Prostate gland (tissue), 2 donors: ENCODE data around the gene DLEC1. TPM values are rescaled to one million over a fixed set of nuclear protein-coding genes. Genes with fewer than 3 reads are reported as not detected.

Experiments used
- DNase-seq: peaks from one replicate; pipeline ENCODE4 v3.0.0-alpha.2; 2019; ENCODE audit warnings: low spot score
- H3K27ac ChIP-seq, 2 donors: fragments of 200-600 bp; sonication (generic); 2 replicates each; pipeline ENCODE4 v1.5.1; 2017 to 2019
- H3K27me3 ChIP-seq: fragments of 200-600 bp; sonication (generic); replicated peaks from 2 replicates; pipeline ENCODE4 v1.5.1; 2019; ENCODE audit not compliant: insufficient read depth
- H3K36me3 ChIP-seq, 2 donors: fragments of 200-600 bp; sonication (generic); 1 replicate in 1 of 2; 2 replicates in 1 of 2; pipeline versions ENCODE4 v1.5.1 to v1.8.1; 2017 to 2019
- H3K4me1 ChIP-seq: fragments of 200-600 bp; sonication (generic); replicated peaks from 2 replicates; pipeline ENCODE4 v1.5.1; 2019
- H3K4me3 ChIP-seq, 2 donors: fragments of 200-600 bp; sonication (generic); 2 replicates each; pipeline ENCODE4 v1.5.1; 2017 to 2019
- H3K9me3 ChIP-seq: fragments of 200-600 bp; sonication (generic); 2 replicates; pipeline ENCODE4 v1.5.1; 2017
- POLR2A ChIP-seq: fragments of 450-650 bp; IDR thresholded peaks from one replicate; pipeline ENCODE4 v1.6.1; 2016; ENCODE audit warnings: antibody characterized with exemption, mild to moderate bottlenecking
- POLR2AphosphoS5 ChIP-seq: sonication (generic); formaldehyde crosslinking; IDR thresholded peaks from one replicate; pipeline ENCODE4 v1.6.1; 2017; ENCODE audit warnings: antibody characterized with exemption
- WGBS: methylation state at CpG from one replicate; pipeline ENCODE4 v1.1.5; 2018; 5-methylcytosine and 5-hydroxymethylcytosine counted together
- intact Hi-C: fragments of 100-400 bp; cut with DNase I; formaldehyde crosslinking; loops from one replicate; pipeline ENCODE4 v1.14.2; 2022
- total RNA-seq, 2 donors: library from RNA; depleted of rRNA; stranded (reverse); fragments of >200 nt; gene quantifications; one replicate each; pipeline ENCODE4 v1.1.0, GENCODE V29; 2016
- TF ChIP-seq, protein P1 (sequence below), 4 experiments: fragments of 200-600 bp in 2 of 4; fragments of 450-650 bp in 2 of 4; sonication (generic) in 2 of 4; IDR thresholded peaks; 1 replicate in 3 of 4; 2 replicates in 1 of 4; pipeline ENCODE4 v1.5.1; 2016 to 2019; ENCODE audit warnings: antibody characterized with exemption in 4 of 4, mild to moderate bottlenecking in 2 of 4, moderate library complexity in 2 of 4

DLEC1 gene
- total RNA-seq, 2 donors from 2014 or later: 0.32 to 13.1 TPM

GRCh38 chr3:38108649-38109579 lies 69.9 kb downstream of the DLEC1 start:
- Histone ChIP-seq H3K27me3 (no peaks in the 10 kb centered on the region), H3K27ac (no peak overlapping the region), H3K9me3 (no peaks in the 10 kb centered on the region), H3K4me1 (no peaks in the 10 kb centered on the region), H3K4me3 (no peak overlapping the region), H3K36me3 (no peaks in the 10 kb centered on the region)
- TF ChIP-seq, protein P1, sequence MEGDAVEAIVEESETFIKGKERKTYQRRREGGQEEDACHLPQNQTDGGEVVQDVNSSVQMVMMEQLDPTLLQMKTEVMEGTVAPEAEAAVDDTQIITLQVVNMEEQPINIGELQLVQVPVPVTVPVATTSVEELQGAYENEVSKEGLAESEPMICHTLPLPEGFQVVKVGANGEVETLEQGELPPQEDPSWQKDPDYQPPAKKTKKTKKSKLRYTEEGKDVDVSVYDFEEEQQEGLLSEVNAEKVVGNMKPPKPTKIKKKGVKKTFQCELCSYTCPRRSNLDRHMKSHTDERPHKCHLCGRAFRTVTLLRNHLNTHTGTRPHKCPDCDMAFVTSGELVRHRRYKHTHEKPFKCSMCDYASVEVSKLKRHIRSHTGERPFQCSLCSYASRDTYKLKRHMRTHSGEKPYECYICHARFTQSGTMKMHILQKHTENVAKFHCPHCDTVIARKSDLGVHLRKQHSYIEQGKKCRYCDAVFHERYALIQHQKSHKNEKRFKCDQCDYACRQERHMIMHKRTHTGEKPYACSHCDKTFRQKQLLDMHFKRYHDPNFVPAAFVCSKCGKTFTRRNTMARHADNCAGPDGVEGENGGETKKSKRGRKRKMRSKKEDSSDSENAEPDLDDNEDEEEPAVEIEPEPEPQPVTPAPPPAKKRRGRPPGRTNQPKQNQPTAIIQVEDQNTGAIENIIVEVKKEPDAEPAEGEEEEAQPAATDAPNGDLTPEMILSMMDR (IDR thresholded peaks at IDR 0.05): no peak
- 87% methylated on average over 9 of the region's 11 CpGs for WGBS
- DNase-seq: no peak
- intact Hi-C loops: no loop called here

GRCh38 chr3:38109580-38110313 lies 70.7 kb downstream of the DLEC1 start:
- DNase-seq: no peak
- Histone ChIP-seq H3K27ac (no peak overlapping the region), H3K36me3 (no peaks in the 10 kb centered on the region), H3K27me3 (no peaks in the 10 kb centered on the region), H3K4me3 (no peak overlapping the region), H3K9me3 (no peaks in the 10 kb centered on the region), H3K4me1 (no peaks in the 10 kb centered on the region)
- TF ChIP-seq POLR2AphosphoS5 (no peak), POLR2A (no peak)
- TF ChIP-seq, protein P1 (IDR thresholded peaks at IDR 0.05): no peak
- WGBS: 96% methylated on average over 17 of the region's 17 CpGs
- intact Hi-C loops: no loop called here

DNA sequence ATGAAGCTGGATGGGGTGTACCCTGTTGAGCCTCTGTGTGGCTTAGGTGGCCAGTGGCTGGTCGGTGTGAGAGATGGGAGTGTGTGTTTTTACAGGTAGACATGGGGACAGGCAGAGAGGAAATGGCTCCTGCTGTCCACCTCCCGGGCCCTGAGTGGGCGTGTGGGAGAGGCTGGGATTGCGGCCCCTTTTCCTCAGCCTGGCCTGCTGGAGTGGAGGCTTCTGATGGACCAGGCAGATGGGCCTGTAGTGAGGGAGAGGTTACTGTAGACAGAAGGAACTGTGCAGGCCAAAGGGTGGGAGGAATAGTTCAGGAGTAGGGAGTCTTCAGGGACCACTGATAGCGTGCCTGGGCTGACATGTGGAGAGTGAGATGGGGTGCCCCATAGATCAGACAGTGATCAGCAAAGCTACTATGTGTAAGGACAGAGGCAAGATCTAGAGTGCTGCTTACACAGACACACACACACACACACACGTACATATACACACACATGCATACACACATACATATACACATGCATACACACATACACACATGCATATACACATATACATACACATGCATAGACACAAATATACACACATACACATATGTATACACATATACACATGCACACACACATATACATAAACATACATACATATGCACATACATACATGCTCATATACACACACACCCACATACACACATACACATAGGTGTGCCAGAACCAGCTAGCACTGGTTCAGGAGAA lies 71.5 kb downstream of the DLEC1 start:
- H3K4me1 ChIP-seq: no peaks in the 10 kb centered on the region
- no peak overlapping the region for H3K4me3 ChIP-seq
- no peaks in the 10 kb centered on the region for H3K9me3 ChIP-seq
- no peaks in the 10 kb centered on the region for H3K27me3 ChIP-seq
- H3K27ac ChIP-seq: no peak overlapping the region
- TF ChIP-seq POLR2AphosphoS5 (no peak), POLR2A (no peak)
- TF ChIP-seq, protein P1 (IDR thresholded peaks at IDR 0.05): no peak
- no peak for DNase-seq
- WGBS: 94% methylated on average over 6 of the region's 6 CpGs
- H3K36me3 ChIP-seq: no peaks in the 10 kb centered on the region
- intact Hi-C loops: no loop called here

DNA sequence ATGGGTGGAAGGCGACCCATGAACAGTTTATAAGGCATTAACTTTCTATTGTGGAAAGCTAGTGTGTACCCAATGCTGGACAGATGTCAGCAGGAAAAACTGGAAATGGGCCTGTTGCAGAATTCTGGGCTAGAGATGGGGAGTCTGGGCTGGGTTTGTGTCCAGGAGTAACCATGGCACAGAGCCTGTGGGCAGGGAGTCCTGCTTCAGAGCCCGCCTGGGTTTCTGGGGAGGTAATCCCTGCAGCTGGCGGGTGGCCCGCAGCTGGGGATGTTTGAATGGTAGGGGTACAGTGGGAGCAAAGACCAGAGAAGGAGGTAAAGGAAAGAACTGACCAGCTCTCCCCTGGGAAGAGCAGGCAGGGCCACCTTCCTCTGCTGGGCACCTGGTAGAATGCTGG lies 72.2 kb downstream of the DLEC1 start:
- Histone ChIP-seq H3K4me1 (no peaks in the 10 kb centered on the region), H3K4me3 (no peak overlapping the region), H3K27ac (no peak overlapping the region), H3K27me3 (no peaks in the 10 kb centered on the region), H3K9me3 (no peaks in the 10 kb centered on the region), H3K36me3 (no peaks in the 10 kb centered on the region)
- intact Hi-C loops: no loop called here
- WGBS: 86% methylated on average over 4 of the region's 4 CpGs
- TF ChIP-seq POLR2AphosphoS5: no peak
- TF ChIP-seq POLR2A: no peak
- TF ChIP-seq, protein P1 (IDR thresholded peaks at IDR 0.05): no peak
- no peak for DNase-seq
